Mesothelial cell of epicardium (in vitro differentiated cells): ENCODE data around the gene CD164L2. TPM values are rescaled to one million over a fixed set of nuclear protein-coding genes. Genes with fewer than 3 reads are reported as not detected.
"Not testable (repeated sequence)": the region's sequence is repeated elsewhere in the genome, so short reads cannot be mapped to it uniquely, and the experiment has no call there.

Source experiments
- DNase-seq, 2 experiments: peaks; one replicate each; pipeline ENCODE4 v3.0.0; 2021; ENCODE audit warnings: low spot score in 2 of 2; ENCODE audit not compliant: unreplicated experiment in 2 of 2
- H3K27ac Mint-ChIP-seq: 2 replicates; pipeline ENCODE4 v1.8.0; 2021; ENCODE audit warnings: mixed read lengths
- H3K27me3 Mint-ChIP-seq: 2 replicates; pipeline ENCODE4 v1.8.0; 2021; ENCODE audit warnings: low read depth, mixed read lengths
- H3K36me3 Mint-ChIP-seq: 2 replicates; pipeline ENCODE4 v1.8.0; 2021; ENCODE audit warnings: mixed read lengths
- H3K4me1 Mint-ChIP-seq: 2 replicates; pipeline ENCODE4 v1.8.0; 2021; ENCODE audit warnings: mixed read lengths
- H3K4me3 Mint-ChIP-seq: 2 replicates; pipeline ENCODE4 v1.8.0; 2021; ENCODE audit warnings: mild to moderate bottlenecking, moderate library complexity, mixed read lengths
- H3K9me3 Mint-ChIP-seq: 2 replicates; pipeline ENCODE4 v1.8.0; 2021; ENCODE audit warnings: mixed read lengths
- total RNA-seq: library from RNA; stranded (reverse); gene quantifications from 3 replicates; pipeline ENCODE4 v1.2.1, GENCODE V29; 2021
- TF ChIP-seq, protein P1 (sequence below): fragments of 200-600 bp; sonication (generic); IDR thresholded peaks from one replicate; pipeline ENCODE4 v1.5.0; 2021; ENCODE audit warnings: antibody characterized with exemption; ENCODE audit not compliant: unreplicated experiment

CD164L2 gene
- total RNA-seq, 1 donor from 2014 or later, result 0.45 TPM

DNA sequence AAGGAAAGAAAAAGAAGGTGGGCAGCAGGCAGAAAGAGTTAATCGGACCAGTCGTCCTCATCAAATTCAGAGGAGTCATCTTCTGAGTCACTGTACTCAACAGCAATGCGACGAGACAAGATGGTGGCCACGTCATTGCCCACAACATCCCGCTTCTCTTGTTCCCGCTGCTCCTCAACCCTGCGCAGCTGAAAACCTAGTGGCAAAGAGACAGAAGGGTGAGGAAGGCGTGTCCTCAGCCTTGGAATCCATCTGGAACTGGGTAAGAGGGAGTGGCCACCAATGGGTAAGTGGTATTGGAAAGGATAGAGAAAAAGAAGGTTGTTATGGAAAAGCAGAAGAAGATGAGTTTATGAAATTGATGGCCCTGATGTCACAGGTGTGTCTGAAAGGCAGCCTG, 25.0 kb upstream of the CD164L2 start:
- Mint-ChIP-seq H3K27ac (no peak overlapping the region), H3K36me3 (peaks cover 29% of the 10 kb centered on the region), H3K4me3 (no peak overlapping the region), H3K4me1 (peaks cover 9% of the 10 kb centered on the region), H3K27me3 (no peaks in the 10 kb centered on the region), H3K9me3 (no peaks in the 10 kb centered on the region)
- TF ChIP-seq, protein P1, sequence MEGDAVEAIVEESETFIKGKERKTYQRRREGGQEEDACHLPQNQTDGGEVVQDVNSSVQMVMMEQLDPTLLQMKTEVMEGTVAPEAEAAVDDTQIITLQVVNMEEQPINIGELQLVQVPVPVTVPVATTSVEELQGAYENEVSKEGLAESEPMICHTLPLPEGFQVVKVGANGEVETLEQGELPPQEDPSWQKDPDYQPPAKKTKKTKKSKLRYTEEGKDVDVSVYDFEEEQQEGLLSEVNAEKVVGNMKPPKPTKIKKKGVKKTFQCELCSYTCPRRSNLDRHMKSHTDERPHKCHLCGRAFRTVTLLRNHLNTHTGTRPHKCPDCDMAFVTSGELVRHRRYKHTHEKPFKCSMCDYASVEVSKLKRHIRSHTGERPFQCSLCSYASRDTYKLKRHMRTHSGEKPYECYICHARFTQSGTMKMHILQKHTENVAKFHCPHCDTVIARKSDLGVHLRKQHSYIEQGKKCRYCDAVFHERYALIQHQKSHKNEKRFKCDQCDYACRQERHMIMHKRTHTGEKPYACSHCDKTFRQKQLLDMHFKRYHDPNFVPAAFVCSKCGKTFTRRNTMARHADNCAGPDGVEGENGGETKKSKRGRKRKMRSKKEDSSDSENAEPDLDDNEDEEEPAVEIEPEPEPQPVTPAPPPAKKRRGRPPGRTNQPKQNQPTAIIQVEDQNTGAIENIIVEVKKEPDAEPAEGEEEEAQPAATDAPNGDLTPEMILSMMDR, result no peak
- DNase-seq, result no peak

DNA sequence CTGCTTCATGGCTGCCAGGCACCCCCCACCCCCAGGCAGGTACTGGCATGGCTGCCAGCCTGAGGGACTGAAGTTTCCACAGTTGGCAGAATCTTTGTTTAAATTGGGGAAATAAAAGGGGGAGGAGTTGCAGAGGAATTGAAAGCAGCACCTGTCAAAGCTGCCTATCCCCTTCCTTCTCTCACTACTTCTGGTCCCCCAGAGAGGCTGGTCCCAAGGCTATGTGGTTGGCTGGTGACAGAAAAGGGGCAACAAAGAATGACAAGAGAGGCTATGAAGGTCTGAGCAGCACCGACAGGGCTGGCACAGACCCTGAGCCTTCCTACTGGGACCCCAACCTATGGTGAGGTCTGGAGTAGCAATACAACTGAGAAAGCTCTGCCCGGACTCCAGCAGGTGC, 23.7 kb upstream of the CD164L2 start:
- H3K27ac Mint-ChIP-seq, H3K27me3 Mint-ChIP-seq, DNase-seq, H3K4me3 Mint-ChIP-seq, H3K9me3 Mint-ChIP-seq: not testable (repeated sequence)
- H3K4me1 Mint-ChIP-seq, result peaks cover 19% of the 10 kb centered on the region
- H3K36me3 Mint-ChIP-seq, result peaks cover 20% of the 10 kb centered on the region

DNA sequence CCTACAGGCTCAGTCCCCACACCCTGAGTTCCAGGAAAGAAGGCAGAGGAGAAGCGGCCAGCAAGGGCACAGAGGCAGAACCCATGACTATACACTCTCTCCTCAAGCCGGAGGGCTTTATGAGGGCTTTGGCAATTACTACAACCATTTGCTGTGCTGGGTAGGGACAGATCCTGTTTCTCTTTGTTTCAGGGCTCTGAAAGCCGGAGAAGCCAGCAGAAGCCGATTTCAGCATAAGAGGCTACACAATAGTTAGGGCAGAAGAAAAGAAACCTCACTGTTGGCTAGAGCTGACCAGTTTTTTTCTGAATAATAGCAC, 23.2 kb upstream of the CD164L2 start:
- peaks cover 20% of the 10 kb centered on the region for H3K36me3 Mint-ChIP-seq
- no peak overlapping the region for H3K27ac Mint-ChIP-seq

DNA sequence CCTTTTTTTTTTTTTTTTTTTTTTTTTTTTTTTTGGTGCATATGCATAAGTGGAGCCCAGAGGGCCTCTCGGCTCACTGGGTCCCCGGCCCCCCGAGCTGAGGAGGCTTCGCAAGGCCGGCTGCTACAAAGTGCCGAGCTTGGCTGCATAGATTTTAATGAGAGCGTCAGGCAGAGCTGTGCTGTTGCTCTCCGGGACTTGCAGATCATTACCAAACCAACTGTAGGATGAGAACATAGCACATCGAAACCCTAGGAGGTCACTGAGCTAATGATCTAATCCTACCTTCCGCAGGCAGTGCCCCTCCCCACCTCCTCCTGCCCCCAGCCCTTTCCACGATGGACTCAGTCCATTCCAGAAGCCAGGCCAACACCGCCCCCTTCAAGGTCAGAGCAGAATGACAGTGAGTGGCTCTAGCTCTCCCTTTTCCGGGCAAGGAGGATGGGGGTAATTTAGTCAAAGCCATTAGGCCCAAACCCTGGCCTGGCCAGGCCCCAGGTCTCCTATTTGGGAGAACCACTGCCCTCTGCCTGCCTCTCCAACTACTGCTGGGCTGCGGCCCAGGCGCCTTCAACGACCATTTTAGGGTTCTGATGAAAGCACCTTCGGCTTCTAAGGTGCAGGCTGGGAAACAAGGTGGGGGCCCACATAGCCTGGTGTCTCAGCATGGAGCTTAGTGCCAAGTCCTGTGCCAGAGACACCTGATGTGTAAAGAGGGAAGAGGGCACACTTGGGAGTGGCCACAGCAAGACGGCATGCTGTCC, 22.6 kb upstream of the CD164L2 start:
- H3K27ac Mint-ChIP-seq, DNase-seq, H3K9me3 Mint-ChIP-seq, H3K4me3 Mint-ChIP-seq, H3K27me3 Mint-ChIP-seq: not testable (repeated sequence)
- H3K4me1 Mint-ChIP-seq, result peaks cover 19% of the 10 kb centered on the region
- peaks cover 15% of the 10 kb centered on the region for H3K36me3 Mint-ChIP-seq

More for the DNA sequence above, 23.2 kb upstream of the CD164L2 start:
- Mint-ChIP-seq H3K9me3 (no peaks in the 10 kb centered on the region), H3K27me3 (no peaks in the 10 kb centered on the region), H3K4me3 (no peak overlapping the region), H3K4me1 (peaks cover 19% of the 10 kb centered on the region)
- no peak for DNase-seq
- TF ChIP-seq, protein P1, result no peak

DNA sequence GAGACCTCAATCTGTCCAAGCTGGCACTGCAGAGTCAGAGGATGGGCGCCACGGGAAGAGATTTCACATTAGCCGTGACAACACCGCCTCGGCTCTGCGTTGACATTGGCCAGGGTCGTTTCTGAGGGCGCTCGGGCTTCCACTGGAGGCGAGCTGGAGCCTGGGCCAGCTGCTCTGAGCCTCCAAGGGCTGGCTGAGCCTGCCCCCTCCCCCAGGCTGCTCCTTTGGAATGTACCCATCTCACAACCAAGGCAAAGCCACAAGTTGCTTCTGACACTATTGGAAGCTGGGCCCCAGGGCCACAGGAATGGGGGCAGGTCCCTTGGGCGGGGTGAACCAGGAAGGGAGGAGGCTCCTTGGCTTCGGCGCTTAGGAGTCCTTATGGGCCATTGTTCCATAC, 21.9 kb upstream of the CD164L2 start:
- Mint-ChIP-seq H3K27me3 (no peaks in the 10 kb centered on the region), H3K4me3 (no peak overlapping the region), H3K36me3 (peaks cover 15% of the 10 kb centered on the region), H3K27ac (no peak overlapping the region), H3K9me3 (no peaks in the 10 kb centered on the region), H3K4me1 (peaks cover 19% of the 10 kb centered on the region)
- TF ChIP-seq, protein P1, result no peak
- DNase-seq, result no peak

DNA sequence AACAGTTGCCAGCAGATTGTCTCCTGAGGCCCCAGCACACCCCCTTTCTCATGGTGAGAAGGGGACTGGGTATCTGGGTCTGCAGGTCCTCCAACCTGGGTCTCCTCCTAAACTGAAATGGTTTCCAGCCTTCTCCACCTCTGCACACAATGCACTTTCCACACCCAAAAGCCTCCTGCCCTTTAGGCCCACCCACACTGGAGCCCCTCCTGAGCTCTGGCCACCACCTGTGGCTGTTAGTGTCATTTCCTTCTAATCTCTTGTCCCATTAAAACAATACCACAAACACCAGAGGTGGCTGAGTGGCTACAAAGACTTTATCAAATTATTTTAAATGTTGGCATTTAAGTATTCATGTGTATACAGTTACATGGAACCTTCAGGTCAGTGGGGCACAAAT, 20.8 kb upstream of the CD164L2 start:
- DNase-seq, result no peak
- H3K27ac Mint-ChIP-seq, result peak overlapping the region; percentile 58
- H3K36me3 Mint-ChIP-seq, result peaks cover 15% of the 10 kb centered on the region
- H3K4me3 Mint-ChIP-seq, result no peak overlapping the region
- peaks cover 19% of the 10 kb centered on the region for H3K4me1 Mint-ChIP-seq
- no peaks in the 10 kb centered on the region for H3K9me3 Mint-ChIP-seq
- no peaks in the 10 kb centered on the region for H3K27me3 Mint-ChIP-seq
- TF ChIP-seq, protein P1, result no peak
